GM12872 (cell line): ENCODE results near the gene TUBB8.

Source experiments
- CTCF ChIP-seq: IDR thresholded peaks from 3 replicates; pipeline ENCODE4 v1.5.1; 2011; ENCODE audit warnings: low read depth, mild to moderate bottlenecking, low read length, moderate library complexity; ENCODE audit not compliant: insufficient read depth

TUBB8 gene

GRCh38 chr10:79532-80215 is 30.6 kb upstream of the TUBB8 start:
- no peak for TF ChIP-seq CTCF

GRCh38 chr10:78556-78955 is 29.5 kb upstream of the TUBB8 start:
- TF ChIP-seq CTCF, result no peak

GRCh38 chr10:73543-74265 is 24.6 kb upstream of the TUBB8 start:
- peak; percentile 53 for TF ChIP-seq CTCF
